HL-60 (cell line): ENCODE results near the gene URB1.

Experiments
- CTCF ChIP-seq: IDR thresholded peaks from one replicate; pipeline ENCODE4 v1.5.1; 2011; ENCODE audit warnings: low read length, control low read depth, inconsistent platforms; ENCODE audit not compliant: insufficient read depth
- POLR2AphosphoS5 ChIP-seq: IDR thresholded peaks from 2 replicates; pipeline ENCODE4 v1.6.1; 2012; ENCODE audit warnings: low read depth
- REST ChIP-seq: IDR thresholded peaks from 2 replicates; pipeline ENCODE4 v1.6.1; 2012; ENCODE audit warnings: low read depth; ENCODE audit not compliant: insufficient replicate concordance
- SPI1 ChIP-seq: IDR thresholded peaks from 2 replicates; pipeline ENCODE4 v1.6.1; 2012; ENCODE audit warnings: low read depth, mild to moderate bottlenecking, borderline replicate concordance

DNA sequence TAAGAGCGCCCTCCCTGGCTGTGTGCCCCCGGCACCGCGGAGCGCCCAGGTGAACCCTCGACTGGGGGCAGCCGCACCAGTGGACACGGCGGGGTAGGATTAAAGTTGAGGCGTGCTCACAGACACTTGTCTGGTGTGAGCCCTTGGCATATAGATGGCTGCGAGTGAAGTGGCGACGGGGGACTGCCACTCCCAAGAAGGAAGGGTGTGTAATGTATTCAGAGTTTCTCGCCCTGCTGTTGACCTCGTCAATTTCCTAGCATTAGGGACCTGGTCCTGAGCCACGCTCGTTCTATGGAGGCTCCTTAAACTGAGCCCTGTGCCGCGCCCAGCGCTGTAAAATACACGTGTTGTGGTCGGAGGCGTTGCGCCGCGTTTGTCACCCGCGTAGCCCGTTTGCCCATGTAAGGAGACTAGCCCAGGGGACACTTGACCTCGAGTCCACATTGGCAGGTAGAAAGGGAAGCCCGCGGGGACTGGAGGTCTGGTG is 20.2 kb upstream of the URB1 start:
- TF ChIP-seq CTCF (no peak), POLR2AphosphoS5 (no peak), SPI1 (no peak), REST (no peak)
